OCI-LY1 (cell line): ENCODE measurements around the gene DOCK6.

Source experiments
- H2AFZ ChIP-seq: fragments of 200-600 bp; sonication (generic), shearing (Covaris generic); 2 replicates; pipeline ENCODE4 v1.6.0; 2014; ENCODE audit warnings: antibody characterized with exemption, mild to moderate bottlenecking, low read length
- H3F3A ChIP-seq: fragments of 200-600 bp; sonication (generic), shearing (Covaris generic); 2 replicates; pipeline ENCODE4 v1.6.0; 2014; ENCODE audit warnings: mild to moderate bottlenecking, antibody characterized with exemption, low read length, moderate library complexity; ENCODE audit not compliant: insufficient read depth
- H3K27ac ChIP-seq: fragments of 200-600 bp; sonication (generic); 2 replicates; pipeline ENCODE4 v1.5.1; 2014; ENCODE audit warnings: low read length, mixed run types, mild to moderate bottlenecking, low read depth; ENCODE audit not compliant: poor library complexity, severe bottlenecking
- H3K27me3 ChIP-seq: fragments of 200-600 bp; sonication (generic); 2 replicates; pipeline ENCODE4 v1.6.0; 2014; ENCODE audit warnings: antibody characterized with exemption, mild to moderate bottlenecking, low read length, moderate library complexity; ENCODE audit not compliant: insufficient read depth
- H3K36me3 ChIP-seq: fragments of 200-600 bp; sonication (generic); 2 replicates; pipeline ENCODE4 v1.6.1; 2014; ENCODE audit warnings: mild to moderate bottlenecking, antibody characterized with exemption, low read length, moderate library complexity, mixed read lengths; ENCODE audit not compliant: insufficient read depth
- H3K4me1 ChIP-seq: fragments of 200-600 bp; sonication (generic); 2 replicates; pipeline ENCODE4 v1.5.1; 2014; ENCODE audit warnings: mild to moderate bottlenecking, low read length, moderate library complexity; ENCODE audit not compliant: insufficient read depth, severe bottlenecking
- H3K4me2 ChIP-seq: fragments of 200-600 bp; sonication (generic), shearing (Covaris generic); 2 replicates; pipeline ENCODE4 v1.6.1; 2014; ENCODE audit warnings: low read length
- H3K4me3 ChIP-seq: fragments of 200-600 bp; sonication (generic); 2 replicates; pipeline ENCODE4 v1.5.1; 2014; ENCODE audit warnings: low read length, low read depth, mild to moderate bottlenecking, mixed read lengths; ENCODE audit not compliant: poor library complexity, severe bottlenecking
- H3K79me2 ChIP-seq: fragments of 200-600 bp; shearing (Covaris generic); 2 replicates; pipeline ENCODE4 v1.6.1; 2016; ENCODE audit warnings: mixed run types, low read length, mixed read lengths; ENCODE audit not compliant: insufficient read depth
- H3K9ac ChIP-seq: fragments of 200-600 bp; sonication (generic), shearing (Covaris generic); 2 replicates; pipeline ENCODE4 v1.6.1; 2014; ENCODE audit warnings: mild to moderate bottlenecking, low read length, mixed read lengths
- H3K9me2 ChIP-seq: fragments of 200-600 bp; sonication (generic), shearing (Covaris generic); 2 replicates; pipeline ENCODE4 v1.6.1; 2014; ENCODE audit warnings: low read depth, mild to moderate bottlenecking, low read length, mixed read lengths
- H3K9me3 ChIP-seq: fragments of 200-600 bp; shearing (Covaris generic); 2 replicates; pipeline ENCODE4 v1.6.1; 2014; ENCODE audit warnings: low read length, mixed read lengths
- H4K20me1 ChIP-seq: fragments of 200-600 bp; sonication (generic), shearing (Covaris generic); 2 replicates; pipeline ENCODE4 v1.6.0; 2016; ENCODE audit warnings: mild to moderate bottlenecking, low read length; ENCODE audit not compliant: insufficient read depth
- EZH2 ChIP-seq: fragments of 200-600 bp; sonication (generic), shearing (Covaris generic); IDR thresholded peaks from 2 replicates; pipeline ENCODE4 v1.8.0; 2017; ENCODE audit warnings: borderline replicate concordance, mixed run types, mild to moderate bottlenecking, antibody characterized with exemption, low read length, moderate library complexity, mixed read lengths
- TF ChIP-seq, protein P1 (sequence below): fragments of 200-600 bp; sonication (generic), shearing (Covaris generic); IDR thresholded peaks from 2 replicates; pipeline ENCODE4 v1.5.1; 2017; ENCODE audit warnings: mild to moderate bottlenecking, antibody characterized with exemption, low read length, moderate library complexity, mixed read lengths

DOCK6 gene

DNA sequence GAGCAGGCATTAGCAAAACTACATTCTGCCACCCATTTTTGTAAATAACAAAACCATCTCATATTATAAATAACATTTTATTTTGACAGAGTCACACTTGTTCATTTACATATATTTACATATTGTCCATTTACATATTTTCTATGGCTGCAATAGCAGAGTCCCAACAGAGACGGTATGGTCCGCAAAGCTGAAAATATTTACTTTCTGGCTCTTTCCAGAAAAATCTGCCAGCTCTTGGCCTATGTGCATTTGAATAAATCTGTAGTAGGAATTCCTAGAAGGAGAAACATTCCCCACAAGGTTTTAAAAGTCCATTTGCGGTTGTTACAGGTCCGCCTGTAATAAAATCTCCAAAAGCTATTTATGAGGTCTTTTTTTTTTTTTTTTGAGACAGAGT lies 27.9 kb upstream of the DOCK6 start:
- Histone ChIP-seq H3K9me3 (no peaks in the 10 kb centered on the region), H2AFZ (no peak overlapping the region), H3K79me2 (no peaks in the 10 kb centered on the region), H3K9me2 (no peaks in the 10 kb centered on the region), H3K36me3 (no peaks in the 10 kb centered on the region), H4K20me1 (no peaks in the 10 kb centered on the region), H3K27ac (no peak overlapping the region), H3K9ac (no peak overlapping the region), H3K4me1 (peaks cover 5% of the 10 kb centered on the region), H3F3A (no peaks in the 10 kb centered on the region), H3K4me3 (no peak overlapping the region), H3K27me3 (no peaks in the 10 kb centered on the region), H3K4me2 (no peak overlapping the region)
- TF ChIP-seq, protein P1, sequence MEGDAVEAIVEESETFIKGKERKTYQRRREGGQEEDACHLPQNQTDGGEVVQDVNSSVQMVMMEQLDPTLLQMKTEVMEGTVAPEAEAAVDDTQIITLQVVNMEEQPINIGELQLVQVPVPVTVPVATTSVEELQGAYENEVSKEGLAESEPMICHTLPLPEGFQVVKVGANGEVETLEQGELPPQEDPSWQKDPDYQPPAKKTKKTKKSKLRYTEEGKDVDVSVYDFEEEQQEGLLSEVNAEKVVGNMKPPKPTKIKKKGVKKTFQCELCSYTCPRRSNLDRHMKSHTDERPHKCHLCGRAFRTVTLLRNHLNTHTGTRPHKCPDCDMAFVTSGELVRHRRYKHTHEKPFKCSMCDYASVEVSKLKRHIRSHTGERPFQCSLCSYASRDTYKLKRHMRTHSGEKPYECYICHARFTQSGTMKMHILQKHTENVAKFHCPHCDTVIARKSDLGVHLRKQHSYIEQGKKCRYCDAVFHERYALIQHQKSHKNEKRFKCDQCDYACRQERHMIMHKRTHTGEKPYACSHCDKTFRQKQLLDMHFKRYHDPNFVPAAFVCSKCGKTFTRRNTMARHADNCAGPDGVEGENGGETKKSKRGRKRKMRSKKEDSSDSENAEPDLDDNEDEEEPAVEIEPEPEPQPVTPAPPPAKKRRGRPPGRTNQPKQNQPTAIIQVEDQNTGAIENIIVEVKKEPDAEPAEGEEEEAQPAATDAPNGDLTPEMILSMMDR: no peak
- no peak for TF ChIP-seq EZH2

DNA sequence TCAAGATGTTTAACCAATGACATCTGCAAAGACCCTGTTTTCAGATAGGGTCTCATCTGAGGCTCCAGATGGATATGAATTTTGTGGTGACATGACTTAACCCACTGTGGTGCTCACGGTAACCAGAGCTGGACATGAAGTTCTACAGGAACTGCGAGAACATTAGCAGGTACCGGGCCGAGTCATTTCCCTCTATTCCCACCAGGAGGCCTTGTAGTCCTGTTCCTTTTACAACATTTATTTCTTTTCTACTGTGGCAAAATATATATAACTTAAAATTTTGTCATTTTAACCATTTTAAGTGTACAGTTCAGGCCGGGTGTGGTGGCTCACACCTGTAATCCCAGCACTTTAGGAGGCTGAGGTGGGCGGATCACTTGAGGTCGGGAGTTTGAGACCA lies 26.0 kb upstream of the DOCK6 start:
- no peaks in the 10 kb centered on the region for H3F3A ChIP-seq
- no peaks in the 10 kb centered on the region for H3K9me2 ChIP-seq
- H3K27ac ChIP-seq: no peak overlapping the region
- TF ChIP-seq EZH2: no peak
- TF ChIP-seq, protein P1: peak; percentile 31; the same call in 1 of the 2 replicates
- peaks cover under 1% of the 10 kb centered on the region for H3K4me1 ChIP-seq
- no peaks in the 10 kb centered on the region for H3K36me3 ChIP-seq
- no peak overlapping the region for H3K9ac ChIP-seq
- H3K4me3 ChIP-seq: no peak overlapping the region
- H3K4me2 ChIP-seq: no peak overlapping the region
- no peaks in the 10 kb centered on the region for H4K20me1 ChIP-seq
- H3K79me2 ChIP-seq: no peaks in the 10 kb centered on the region
- no peaks in the 10 kb centered on the region for H3K9me3 ChIP-seq
- H2AFZ ChIP-seq: no peak overlapping the region
- H3K27me3 ChIP-seq: no peaks in the 10 kb centered on the region

DNA sequence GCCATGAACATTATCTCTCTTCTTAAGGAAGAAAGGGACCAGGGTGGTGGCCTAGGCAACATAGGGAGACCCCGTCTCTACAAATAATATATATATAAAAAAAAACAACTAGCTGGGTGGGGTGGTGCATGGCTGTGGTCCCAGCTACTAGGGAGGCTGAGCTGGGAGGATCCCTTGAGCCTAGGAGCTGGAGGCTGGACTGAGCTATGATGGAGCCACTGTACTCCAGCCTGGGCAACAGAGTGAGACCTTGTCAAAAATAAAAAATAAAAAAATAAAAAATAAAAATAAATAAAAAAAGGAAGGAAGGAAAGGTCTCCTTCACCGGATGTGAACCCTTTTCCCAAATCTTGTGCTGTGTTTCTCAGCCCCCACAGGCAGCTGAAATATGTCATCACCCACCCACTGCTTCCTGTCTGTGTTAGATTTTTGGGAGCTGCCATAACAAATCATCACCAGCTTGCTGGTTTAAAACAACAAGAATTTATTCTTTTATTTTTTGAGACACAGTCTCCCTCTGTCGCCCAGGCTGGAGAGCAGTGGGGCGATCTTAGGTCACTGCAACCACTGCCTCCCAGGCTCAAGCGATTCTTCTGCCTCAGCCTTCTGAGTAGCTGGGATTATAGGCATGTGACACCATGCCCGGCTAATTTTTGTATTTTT lies 24.1 kb upstream of the DOCK6 start:
- TF ChIP-seq, protein P1: no peak
- no peak for TF ChIP-seq EZH2
- H3K4me2 ChIP-seq: no peak overlapping the region
- H3K9me3 ChIP-seq: no peaks in the 10 kb centered on the region
- no peaks in the 10 kb centered on the region for H4K20me1 ChIP-seq
- H2AFZ ChIP-seq: no peak overlapping the region
- no peaks in the 10 kb centered on the region for H3K79me2 ChIP-seq
- H3K4me1 ChIP-seq: no peaks in the 10 kb centered on the region
- H3K4me3 ChIP-seq: no peak overlapping the region
- H3K9me2 ChIP-seq: no peaks in the 10 kb centered on the region
- H3F3A ChIP-seq: no peaks in the 10 kb centered on the region
- no peak overlapping the region for H3K9ac ChIP-seq
- H3K36me3 ChIP-seq: no peaks in the 10 kb centered on the region
- H3K27ac ChIP-seq: no peak overlapping the region
- H3K27me3 ChIP-seq: 0 out of 2 replicates have a peak, but pooled peaks cover 5% of the 10 kb centered on the region
